Measurements from ENCODE around the gene NCOA1.

- TF ChIP-seq SIN3A (IDR thresholded peaks at IDR 0.05; ENCODE audit: borderline replicate concordance, low read depth, low read length) = no peak
- TF ChIP-seq, protein P1, sequence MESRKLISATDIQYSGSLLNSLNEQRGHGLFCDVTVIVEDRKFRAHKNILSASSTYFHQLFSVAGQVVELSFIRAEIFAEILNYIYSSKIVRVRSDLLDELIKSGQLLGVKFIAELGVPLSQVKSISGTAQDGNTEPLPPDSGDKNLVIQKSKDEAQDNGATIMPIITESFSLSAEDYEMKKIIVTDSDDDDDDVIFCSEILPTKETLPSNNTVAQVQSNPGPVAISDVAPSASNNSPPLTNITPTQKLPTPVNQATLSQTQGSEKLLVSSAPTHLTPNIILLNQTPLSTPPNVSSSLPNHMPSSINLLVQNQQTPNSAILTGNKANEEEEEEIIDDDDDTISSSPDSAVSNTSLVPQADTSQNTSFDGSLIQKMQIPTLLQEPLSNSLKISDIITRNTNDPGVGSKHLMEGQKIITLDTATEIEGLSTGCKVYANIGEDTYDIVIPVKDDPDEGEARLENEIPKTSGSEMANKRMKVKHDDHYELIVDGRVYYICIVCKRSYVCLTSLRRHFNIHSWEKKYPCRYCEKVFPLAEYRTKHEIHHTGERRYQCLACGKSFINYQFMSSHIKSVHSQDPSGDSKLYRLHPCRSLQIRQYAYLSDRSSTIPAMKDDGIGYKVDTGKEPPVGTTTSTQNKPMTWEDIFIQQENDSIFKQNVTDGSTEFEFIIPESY (IDR thresholded peaks at IDR 0.05; ENCODE audit: borderline replicate concordance, low read depth) = no peak
- TF ChIP-seq TAF1 (IDR thresholded peaks at IDR 0.05; ENCODE audit: borderline replicate concordance, low read depth, low read length) = no peak
- no peak for TF ChIP-seq EZH2phosphoT487 (IDR thresholded peaks at IDR 0.05; ENCODE audit: borderline replicate concordance, low read depth)
- no peak for TF ChIP-seq CTCF (IDR thresholded peaks at IDR 0.05)
- no peak for TF ChIP-seq MEF2A (IDR thresholded peaks at IDR 0.05; ENCODE audit: borderline replicate concordance, low read depth)
- no peak for TF ChIP-seq RAD21 (IDR thresholded peaks at IDR 0.05; ENCODE audit: low read length)
- TF ChIP-seq, protein P2, sequence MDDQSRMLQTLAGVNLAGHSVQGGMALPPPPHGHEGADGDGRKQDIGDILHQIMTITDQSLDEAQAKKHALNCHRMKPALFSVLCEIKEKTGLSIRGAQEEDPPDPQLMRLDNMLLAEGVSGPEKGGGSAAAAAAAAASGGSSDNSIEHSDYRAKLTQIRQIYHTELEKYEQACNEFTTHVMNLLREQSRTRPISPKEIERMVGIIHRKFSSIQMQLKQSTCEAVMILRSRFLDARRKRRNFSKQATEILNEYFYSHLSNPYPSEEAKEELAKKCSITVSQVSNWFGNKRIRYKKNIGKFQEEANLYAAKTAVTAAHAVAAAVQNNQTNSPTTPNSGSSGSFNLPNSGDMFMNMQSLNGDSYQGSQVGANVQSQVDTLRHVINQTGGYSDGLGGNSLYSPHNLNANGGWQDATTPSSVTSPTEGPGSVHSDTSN (IDR thresholded peaks at IDR 0.05) = no peak
- TF ChIP-seq GABPA (IDR thresholded peaks at IDR 0.05; ENCODE audit: low read depth) = no peak
- TF ChIP-seq GATA2 (CRISPR knock-in tag; IDR thresholded peaks at IDR 0.05) = no peak
These were observed 18.6 kb upstream of the NCOA1 start for GRCh38 chr2:24472416-24472815.
